ENCODE results near the gene DNAJC5. TPM values are rescaled to one million over a fixed set of nuclear protein-coding genes. Genes with fewer than 3 reads are reported as not detected.
"Not testable (repeated sequence)": the region's sequence is repeated elsewhere in the genome, so short reads cannot be mapped to it uniquely, and the experiment has no call there.

DNAJC5 gene
- total and polyA plus RNA-seq, 2 donors (not counting 1 experiment from before 2014, with no cell fraction given), result 12.2 to 33.3 TPM

DNA sequence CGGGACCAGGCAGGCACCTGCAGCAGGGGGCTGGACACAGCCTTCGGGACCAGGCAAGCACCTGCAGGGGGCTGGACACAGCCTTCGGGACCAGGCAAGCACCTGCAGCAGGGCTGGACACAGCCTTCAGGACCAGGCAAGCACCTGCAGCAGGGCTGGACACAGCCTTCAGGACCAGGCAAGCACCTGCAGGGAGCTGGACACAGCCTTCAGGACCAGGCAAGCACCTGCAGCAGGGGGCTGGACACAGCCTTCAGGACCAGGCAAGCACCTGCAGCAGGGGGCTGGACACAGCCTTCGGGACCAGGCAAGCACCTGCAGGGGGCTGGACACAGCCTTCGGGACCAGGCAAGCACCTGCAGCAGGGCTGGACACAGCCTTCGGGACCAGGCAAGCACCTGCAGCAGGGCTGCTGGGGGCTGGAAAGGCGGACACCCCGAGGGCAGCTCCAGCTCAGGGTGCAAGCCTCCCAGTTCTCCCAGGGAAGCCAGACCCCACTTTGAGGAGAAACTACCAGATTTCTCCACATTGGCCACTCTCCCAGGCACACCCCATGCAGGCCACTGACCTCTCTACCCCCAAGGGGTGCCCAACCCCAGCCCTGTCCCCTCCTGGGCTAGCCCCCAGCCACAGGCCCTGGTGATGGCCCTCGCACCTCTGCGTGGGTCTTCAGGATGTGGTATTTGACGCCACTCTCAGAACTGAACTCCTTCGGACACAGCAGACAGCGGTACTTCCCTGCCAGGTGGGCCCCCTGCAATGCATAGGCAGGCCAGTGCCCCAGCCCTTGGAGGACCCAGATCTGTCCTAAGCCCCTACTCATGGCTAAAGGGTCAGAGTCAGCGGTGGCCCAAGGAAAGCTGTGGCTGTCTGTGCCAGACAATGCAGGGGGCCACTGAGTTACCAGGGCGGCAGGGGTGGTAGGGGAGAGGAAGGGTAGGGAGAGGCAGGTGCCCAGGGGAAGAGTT lies 66.0 kb downstream of the DNAJC5 start:
- H3K9ac ChIP-seq (ENCODE audit: low read length); H2AFZ ChIP-seq (ENCODE audit: insufficient read depth, low read depth, low read length, poor library complexity, severe bottlenecking); DNase-seq; H3K27me3 ChIP-seq (replicated peaks in 1 of 4; ENCODE audit: control extremely low read depth in 1 of 4, control insufficient read depth in 3 of 4, insufficient read depth in 4 of 4, low read length in 3 of 4); H3K36me3 ChIP-seq (replicated peaks in 1 of 2; ENCODE audit: control extremely low read depth in 1 of 2, control insufficient read depth in 1 of 2, extremely low read depth in 1 of 2, insufficient read depth in 2 of 2, low read length in 1 of 2); H3K4me2 ChIP-seq (replicated peaks; ENCODE audit: low read depth, low read length, poor library complexity, severe bottlenecking); H3K4me3 Mint-ChIP-seq; H3K27ac Mint-ChIP-seq; H3K9me3 Mint-ChIP-seq (ENCODE audit: insufficient read depth); H3K4me1 Mint-ChIP-seq; ATAC-seq (ENCODE audit: low read depth); intact Hi-C loops (cut with micrococcal nuclease); H3K4me3 ChIP-seq (ENCODE audit: control extremely low read depth in 1 of 5, extremely low read depth in 1 of 5, insufficient read depth in 1 of 5, low read depth in 2 of 5, low read length in 4 of 5); H3K79me2 ChIP-seq (ENCODE audit: control insufficient read depth, insufficient read depth, low read length); H3K27me3 Mint-ChIP-seq; H4K20me1 ChIP-seq (ENCODE audit: control insufficient read depth, insufficient read depth, low read length, poor library complexity, severe bottlenecking); H3K27ac ChIP-seq (ENCODE audit: low read length in 2 of 2): not testable (repeated sequence)
- Histone ChIP-seq H3K4me1 (ENCODE audit: control insufficient read depth in 2 of 2, insufficient read depth in 2 of 2, low read length in 2 of 2) (peaks cover 8 to 12% of the 10 kb centered on the region in 2 donors), H3K9me3 (ENCODE audit: control extremely low read depth in 1 of 3, control insufficient read depth in 2 of 3, insufficient read depth in 1 of 3, low read length in 2 of 3) (peaks cover 0 to 18% (median 0%) of the 10 kb centered on the region in 3 donors)
- POLR2A ChIA-PET, result interaction anchor here (0.7 kb wide), 1 partner anchor 113 kb away, joined by 4 read pairs; no protein-coding TSS in a partner anchor
- WGBS (ENCODE audit: insufficient coverage), result 93% methylated on average over 13 of the region's 15 CpGs
- CTCF ChIA-PET, result interaction anchor here (0.8 kb wide), 1 partner anchor 89 kb away, joined by 3 read pairs; no protein-coding TSS in a partner anchor

GRCh38 chr20:63961664-63962425 lies 66.9 kb downstream of the DNAJC5 start:
- DNase-seq (no peak), ATAC-seq (ENCODE audit: low read depth) (no peak)
- TF ChIP-seq, protein P1, sequence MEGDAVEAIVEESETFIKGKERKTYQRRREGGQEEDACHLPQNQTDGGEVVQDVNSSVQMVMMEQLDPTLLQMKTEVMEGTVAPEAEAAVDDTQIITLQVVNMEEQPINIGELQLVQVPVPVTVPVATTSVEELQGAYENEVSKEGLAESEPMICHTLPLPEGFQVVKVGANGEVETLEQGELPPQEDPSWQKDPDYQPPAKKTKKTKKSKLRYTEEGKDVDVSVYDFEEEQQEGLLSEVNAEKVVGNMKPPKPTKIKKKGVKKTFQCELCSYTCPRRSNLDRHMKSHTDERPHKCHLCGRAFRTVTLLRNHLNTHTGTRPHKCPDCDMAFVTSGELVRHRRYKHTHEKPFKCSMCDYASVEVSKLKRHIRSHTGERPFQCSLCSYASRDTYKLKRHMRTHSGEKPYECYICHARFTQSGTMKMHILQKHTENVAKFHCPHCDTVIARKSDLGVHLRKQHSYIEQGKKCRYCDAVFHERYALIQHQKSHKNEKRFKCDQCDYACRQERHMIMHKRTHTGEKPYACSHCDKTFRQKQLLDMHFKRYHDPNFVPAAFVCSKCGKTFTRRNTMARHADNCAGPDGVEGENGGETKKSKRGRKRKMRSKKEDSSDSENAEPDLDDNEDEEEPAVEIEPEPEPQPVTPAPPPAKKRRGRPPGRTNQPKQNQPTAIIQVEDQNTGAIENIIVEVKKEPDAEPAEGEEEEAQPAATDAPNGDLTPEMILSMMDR (IDR thresholded peaks at IDR 0.05), result no peak
- TF ChIP-seq EZH2 (IDR thresholded peaks at IDR 0.05; ENCODE audit: borderline replicate concordance, insufficient read depth, low read depth, low read length, poor library complexity, severe bottlenecking), result no peak
- Mint-ChIP-seq H3K4me1 (peaks cover 6% of the 10 kb centered on the region), H3K4me3 (no peak overlapping the region), H3K27ac (no peak overlapping the region), H3K27me3 (no peaks in the 10 kb centered on the region), H3K9me3 (ENCODE audit: insufficient read depth) (no peaks in the 10 kb centered on the region)
- peaks cover 0 to 12% of the 10 kb centered on the region in 2 experiments for H3K36me3 ChIP-seq (replicated peaks in 1 of 2; ENCODE audit: control extremely low read depth in 1 of 2, control insufficient read depth in 1 of 2, extremely low read depth in 1 of 2, insufficient read depth in 2 of 2, low read length in 1 of 2)
- no peak overlapping the region for H3K4me3 ChIP-seq (ENCODE audit: control extremely low read depth in 1 of 5, extremely low read depth in 1 of 5, insufficient read depth in 1 of 5, low read depth in 2 of 5, low read length in 4 of 5)
- H3K79me2 ChIP-seq (ENCODE audit: control insufficient read depth, insufficient read depth, low read length), result no peaks in the 10 kb centered on the region
- WGBS (ENCODE audit: insufficient coverage), result 94% methylated on average over 22 of the region's 26 CpGs
- no peaks in the 10 kb centered on the region for H4K20me1 ChIP-seq (ENCODE audit: control insufficient read depth, insufficient read depth, low read length, poor library complexity, severe bottlenecking)
- H2AFZ ChIP-seq (ENCODE audit: insufficient read depth, low read depth, low read length, poor library complexity, severe bottlenecking), result no peak overlapping the region
- H3K4me2 ChIP-seq (replicated peaks; ENCODE audit: low read depth, low read length, poor library complexity, severe bottlenecking), result no peak overlapping the region
- no peak overlapping the region for H3K27ac ChIP-seq (ENCODE audit: low read length in 2 of 2)
- POLR2A ChIA-PET, result no interaction called here
- intact Hi-C loops (cut with micrococcal nuclease), result no loop called here
- CTCF ChIA-PET, result interaction anchor here (0.9 kb wide), 1 partner anchor 12 kb away, joined by 5 read pairs; no protein-coding TSS in a partner anchor
- H3K4me1 ChIP-seq (ENCODE audit: control insufficient read depth in 2 of 2, insufficient read depth in 2 of 2, low read length in 2 of 2), result peaks cover 8 to 11% of the 10 kb centered on the region in 2 donors
- no peaks in the 10 kb centered on the region for H3K27me3 ChIP-seq (replicated peaks in 1 of 4; ENCODE audit: control extremely low read depth in 1 of 4, control insufficient read depth in 3 of 4, insufficient read depth in 4 of 4, low read length in 3 of 4)
- H3K9ac ChIP-seq (ENCODE audit: low read length), result no peak overlapping the region
- peaks cover 0 to 27% (median 0%) of the 10 kb centered on the region in 3 donors for H3K9me3 ChIP-seq (ENCODE audit: control extremely low read depth in 1 of 3, control insufficient read depth in 2 of 3, insufficient read depth in 1 of 3, low read length in 2 of 3)

Measured in B cell (primary cell).